Bronchial epithelial cell (primary cell): ENCODE measurements around the gene MALL. TPM values are rescaled to one million over a fixed set of nuclear protein-coding genes. Genes with fewer than 3 reads are reported as not detected.
"Not testable (repeated sequence)": the region's sequence is repeated elsewhere in the genome, so short reads cannot be mapped to it uniquely, and the experiment has no call there.

Experiments
- DNase-seq: peaks from one replicate; pipeline ENCODE4 v3.0.0-alpha.2; 2010; ENCODE audit warnings: low read depth
- FAIRE-seq: peaks from 2 replicates; lab custom pipeline; 2011; peaks lifted over from hg19 to GRCh38; lab: Jason Lieb, UNC
- H3K27me3 ChIP-seq: 2 replicates; pipeline ENCODE4 v1.5.1; 2011; ENCODE audit warnings: low read length; ENCODE audit not compliant: control insufficient read depth, insufficient read depth
- H3K36me3 ChIP-seq: 2 replicates; pipeline ENCODE4 v1.5.1; 2011; ENCODE audit warnings: low read length; ENCODE audit not compliant: control insufficient read depth, insufficient read depth
- H3K4me3 ChIP-seq: 2 replicates; pipeline ENCODE4 v1.5.1; 2011; ENCODE audit warnings: mild to moderate bottlenecking, low read depth, low read length, control low read depth
- total RNA-seq: library from RNA; depleted of rRNA; stranded (reverse); fragments of >200 nt; gene quantifications from 2 replicates; pipeline ENCODE4 v1.2.1, GENCODE V29; 2014

The MALL gene
- total RNA-seq, 1 donor from 2014 or later, result 33.7 TPM

DNA sequence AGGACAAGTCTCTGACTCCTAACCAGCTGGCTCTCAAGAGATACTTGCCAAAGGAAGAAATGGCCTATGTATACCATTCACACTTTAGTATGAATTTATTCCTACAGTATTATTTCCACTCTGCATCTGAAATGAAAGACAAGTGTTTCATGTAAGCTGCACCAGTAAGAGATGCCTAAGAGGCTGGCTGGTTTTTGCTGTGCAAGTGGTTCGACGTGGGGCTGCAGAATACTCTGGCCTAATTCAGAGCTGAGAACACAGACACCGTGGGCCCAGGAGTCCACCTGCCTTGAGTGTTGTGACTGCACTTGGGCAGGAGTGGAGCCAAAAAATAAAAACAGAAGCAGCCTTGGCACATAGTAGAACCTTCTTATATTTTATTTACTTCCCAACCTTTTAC is 47.5 kb downstream of the MALL start:
- not testable (repeated sequence) for H3K4me3 ChIP-seq, FAIRE-seq, H3K36me3 ChIP-seq, DNase-seq, H3K27me3 ChIP-seq

DNA sequence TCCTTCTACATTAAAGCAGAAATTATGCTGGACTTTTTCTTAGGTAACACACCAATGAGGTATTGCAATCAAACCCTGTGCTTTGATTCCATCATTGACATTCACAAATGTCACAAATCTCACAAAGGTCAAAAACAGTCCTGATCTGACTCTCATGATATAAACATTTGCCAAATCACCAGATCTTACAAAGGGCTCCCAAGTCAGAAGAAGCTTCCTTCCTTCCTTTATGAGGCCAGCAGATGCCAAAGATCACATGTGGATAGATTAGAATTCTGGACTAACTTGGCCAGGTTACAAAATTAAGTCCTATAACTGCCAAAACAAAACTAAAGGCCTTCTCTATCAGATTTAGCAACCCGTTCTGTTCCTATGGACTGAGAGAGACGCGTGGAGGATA is 53.3 kb downstream of the MALL start:
- H3K27me3 ChIP-seq, H3K4me3 ChIP-seq, FAIRE-seq, H3K36me3 ChIP-seq, DNase-seq: not testable (repeated sequence)

DNA sequence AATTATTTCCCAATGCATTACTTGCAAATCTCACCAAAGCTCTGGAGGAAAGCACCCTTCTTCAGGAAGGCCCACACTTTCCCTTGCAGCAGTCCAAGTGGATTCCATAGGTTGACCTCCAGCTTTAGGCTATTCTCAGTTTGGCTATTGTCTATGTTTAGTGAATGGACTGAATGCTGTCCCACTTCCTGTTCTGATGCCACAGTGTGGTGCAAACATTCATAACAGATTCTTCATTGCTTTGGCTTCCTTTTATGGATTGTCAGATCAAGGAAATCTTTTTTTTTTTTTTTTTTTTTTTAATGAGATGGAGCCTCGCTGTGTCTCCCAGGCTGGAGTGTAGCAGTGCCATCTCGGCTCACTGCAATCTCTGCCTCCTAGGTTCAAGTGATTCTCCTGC is 55.1 kb downstream of the MALL start:
- H3K36me3 ChIP-seq, H3K27me3 ChIP-seq, DNase-seq, H3K4me3 ChIP-seq, FAIRE-seq: not testable (repeated sequence)

DNA sequence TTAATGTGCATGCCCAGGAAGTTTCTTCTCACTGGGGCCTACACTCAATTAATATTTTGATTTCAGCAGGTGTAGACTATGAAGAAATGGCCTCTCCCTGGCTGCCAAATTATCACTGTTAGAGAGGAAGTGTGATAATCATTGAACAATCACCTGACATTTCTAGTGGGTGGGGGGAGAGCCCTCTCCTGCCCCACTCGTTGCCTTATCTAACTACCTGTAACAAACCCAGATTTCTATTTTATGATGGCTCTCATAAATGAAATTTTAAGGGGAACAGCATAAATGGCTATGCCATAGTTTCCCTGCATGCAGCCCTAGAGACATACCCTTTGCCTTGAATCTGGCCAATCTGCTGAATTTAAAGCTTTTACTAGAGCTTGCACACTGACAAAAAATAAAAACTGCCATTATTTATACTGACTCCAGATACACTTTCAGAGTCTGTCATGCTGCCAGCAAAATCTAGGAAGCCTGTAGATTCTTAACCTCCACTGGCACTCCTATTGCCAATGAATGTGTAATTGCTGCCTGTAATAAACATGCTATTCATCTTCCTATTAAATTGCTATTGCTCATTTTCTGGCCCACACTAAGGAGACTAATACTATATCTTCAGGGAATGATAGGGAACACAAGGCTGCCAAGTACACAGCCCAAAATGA is 55.8 kb downstream of the MALL start:
- H3K27me3 ChIP-seq, H3K36me3 ChIP-seq, H3K4me3 ChIP-seq, DNase-seq, FAIRE-seq: not testable (repeated sequence)

DNA sequence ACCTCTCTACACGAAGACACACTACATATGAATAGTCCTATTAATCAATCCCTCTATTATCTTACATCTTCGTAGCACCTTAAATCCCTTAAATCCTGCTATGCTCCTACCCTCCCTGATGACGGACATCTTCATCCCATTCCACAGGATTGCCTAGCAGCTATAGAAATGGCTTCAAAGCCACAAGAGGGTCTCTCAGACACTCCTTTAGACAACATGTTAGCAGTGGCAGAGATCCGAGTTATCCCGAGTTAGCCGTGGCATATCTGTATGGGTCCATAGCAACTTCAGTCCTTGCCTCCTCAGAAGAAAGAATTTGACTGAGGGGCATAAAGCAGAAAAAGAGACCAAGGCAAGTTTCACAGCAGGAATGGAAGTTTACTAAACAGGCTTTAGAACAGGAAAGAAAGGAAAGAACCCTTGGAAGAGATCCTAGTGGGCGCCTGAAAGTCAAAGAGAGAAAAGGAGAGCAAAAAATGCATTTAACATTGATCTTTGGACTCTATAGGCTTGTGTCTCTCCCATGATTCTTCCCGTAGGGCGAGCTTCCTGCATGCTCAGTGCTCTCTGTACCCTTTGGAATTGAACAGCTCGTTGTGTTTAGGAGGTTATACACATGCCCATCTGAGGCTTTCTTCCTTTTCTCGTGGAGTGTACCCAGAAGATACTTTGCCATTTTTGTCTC is 56.5 kb downstream of the MALL start:
- not testable (repeated sequence) for H3K4me3 ChIP-seq, FAIRE-seq, H3K27me3 ChIP-seq, DNase-seq, H3K36me3 ChIP-seq

DNA sequence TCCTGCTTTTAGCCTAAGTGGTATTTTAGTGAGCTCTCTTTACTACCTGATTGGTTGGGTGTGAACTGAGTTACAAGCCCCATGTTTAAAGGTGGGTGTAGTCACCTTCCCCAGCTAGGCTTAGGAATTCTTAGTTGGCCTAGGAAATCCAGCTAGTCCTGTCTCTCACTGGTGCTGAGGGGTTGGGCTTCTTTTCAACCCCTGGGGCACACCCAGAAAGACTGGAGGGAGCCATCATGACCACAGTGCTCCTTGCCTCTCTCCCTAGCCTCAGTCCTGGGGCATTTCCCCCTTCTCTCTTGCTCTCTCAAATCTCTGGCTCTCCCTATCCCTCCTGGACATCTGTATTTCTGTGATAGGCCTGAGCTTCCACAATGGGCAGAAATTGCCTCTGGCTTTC is 57.6 kb downstream of the MALL start:
- not testable (repeated sequence) for H3K36me3 ChIP-seq, H3K4me3 ChIP-seq, DNase-seq, H3K27me3 ChIP-seq, FAIRE-seq

DNA sequence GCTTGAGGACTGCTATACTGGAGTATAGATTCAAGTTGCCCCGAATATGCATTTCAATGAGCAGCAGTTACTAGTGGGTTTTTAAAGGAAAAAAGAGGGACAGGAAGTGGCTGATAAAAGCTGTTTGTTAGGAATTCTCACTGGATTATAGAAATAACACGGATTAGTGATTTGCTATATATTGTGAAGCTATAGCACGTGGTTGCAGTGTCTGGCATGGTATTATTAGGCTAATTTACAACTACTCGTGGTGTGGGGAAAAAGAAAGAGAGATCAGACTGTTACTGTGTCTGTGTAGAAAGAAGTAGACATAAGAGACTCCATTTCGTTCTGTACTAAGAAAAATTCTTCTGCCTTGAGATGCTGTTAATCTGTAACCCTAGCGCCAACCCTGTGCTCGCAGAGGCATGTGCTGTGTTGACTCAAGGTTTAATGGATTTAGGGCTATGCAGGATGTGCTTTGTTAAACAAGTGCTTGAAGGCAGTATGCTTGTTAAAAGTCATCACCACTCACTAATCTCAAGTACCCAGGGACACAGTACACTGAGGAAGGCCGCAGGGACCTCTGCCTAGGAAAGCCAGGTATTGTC is 59.7 kb downstream of the MALL start:
- not testable (repeated sequence) for H3K36me3 ChIP-seq, FAIRE-seq

DNA sequence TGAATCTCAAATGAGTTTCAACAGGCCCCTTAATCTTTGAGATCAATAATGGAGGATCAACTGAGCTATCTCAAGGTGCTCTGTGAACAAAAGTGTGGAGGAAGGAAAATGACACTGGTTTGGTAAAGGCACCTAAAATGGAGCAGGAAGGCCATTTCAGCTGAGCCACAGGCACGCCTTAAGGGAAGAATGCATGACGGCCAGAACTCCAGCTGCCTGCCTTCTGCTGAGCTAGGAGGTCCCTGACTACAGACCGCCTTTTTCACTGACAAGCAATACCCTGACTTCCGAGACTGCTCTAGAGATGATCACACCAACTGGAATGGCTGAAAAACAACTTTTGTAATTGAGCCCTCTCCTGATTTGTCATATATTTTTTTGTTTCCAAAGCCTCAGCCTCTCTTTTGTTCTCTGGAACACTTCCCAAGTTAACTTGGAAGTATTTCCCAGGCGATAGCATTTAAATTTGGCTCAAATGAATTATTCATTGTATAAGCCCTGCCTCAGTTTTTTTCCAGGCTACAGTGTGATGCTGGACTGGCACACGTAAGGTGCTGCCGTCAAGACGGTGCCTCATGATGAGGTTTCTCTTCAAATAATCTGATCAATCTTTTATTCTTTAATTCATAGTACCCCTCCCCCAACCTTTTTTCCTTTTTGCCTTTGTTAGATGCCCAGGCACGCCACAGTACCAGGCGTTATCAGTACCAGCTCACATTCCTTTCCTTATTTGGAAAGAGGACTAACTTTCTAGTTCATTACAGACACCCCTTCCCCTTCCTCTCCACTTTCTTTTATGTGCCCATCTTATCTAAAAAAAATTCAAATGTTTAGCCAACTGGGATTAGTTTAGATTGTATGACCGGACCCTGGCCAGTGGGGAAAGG is 60.9 kb downstream of the MALL start:
- not testable (repeated sequence) for H3K27me3 ChIP-seq, FAIRE-seq, H3K36me3 ChIP-seq, H3K4me3 ChIP-seq
- peak; percentile 48 for DNase-seq

More for the DNA sequence above, 59.7 kb downstream of the MALL start:
- not testable (repeated sequence) for H3K27me3 ChIP-seq, DNase-seq, H3K4me3 ChIP-seq

DNA sequence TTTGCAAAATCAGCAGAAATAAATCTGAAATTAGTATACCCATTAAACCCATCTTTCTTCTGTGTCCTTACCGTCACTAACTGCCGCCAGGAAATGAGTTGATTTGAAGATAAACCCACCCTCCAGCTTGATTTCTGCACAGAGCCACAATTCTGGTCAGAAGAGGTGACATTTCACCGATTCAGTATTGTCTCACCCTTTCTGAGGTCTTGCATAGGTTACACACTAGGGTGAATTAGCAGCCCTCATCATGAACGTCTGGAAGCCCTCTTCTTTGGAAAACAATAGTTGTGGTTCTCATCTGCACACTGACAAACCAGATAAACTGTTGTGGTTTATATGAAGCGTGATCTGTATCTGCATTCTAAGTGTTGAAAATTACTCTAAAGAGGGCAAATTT is 61.9 kb downstream of the MALL start:
- not testable (repeated sequence) for H3K36me3 ChIP-seq, FAIRE-seq, H3K4me3 ChIP-seq, H3K27me3 ChIP-seq, DNase-seq

DNA sequence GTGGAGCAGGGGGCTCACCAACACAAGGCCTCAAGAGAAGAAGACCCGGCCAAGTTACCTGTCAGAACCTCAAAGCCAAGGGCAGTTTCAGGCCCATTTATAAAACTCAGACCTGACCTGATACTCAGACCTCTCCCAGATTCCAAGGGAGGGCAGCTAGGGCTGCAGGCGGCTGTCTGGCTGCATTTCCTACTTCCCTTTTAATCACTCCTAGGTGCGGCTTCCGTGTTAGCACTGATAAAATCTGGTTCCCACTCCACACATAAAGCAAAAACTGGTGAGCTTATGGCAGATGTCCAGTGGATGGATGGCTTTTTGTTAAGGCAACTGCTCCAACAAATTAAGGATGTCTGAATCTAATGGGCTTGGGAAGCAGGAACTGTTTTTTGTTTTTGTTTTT is 63.5 kb downstream of the MALL start:
- not testable (repeated sequence) for H3K4me3 ChIP-seq, H3K36me3 ChIP-seq, DNase-seq, FAIRE-seq, H3K27me3 ChIP-seq

DNA sequence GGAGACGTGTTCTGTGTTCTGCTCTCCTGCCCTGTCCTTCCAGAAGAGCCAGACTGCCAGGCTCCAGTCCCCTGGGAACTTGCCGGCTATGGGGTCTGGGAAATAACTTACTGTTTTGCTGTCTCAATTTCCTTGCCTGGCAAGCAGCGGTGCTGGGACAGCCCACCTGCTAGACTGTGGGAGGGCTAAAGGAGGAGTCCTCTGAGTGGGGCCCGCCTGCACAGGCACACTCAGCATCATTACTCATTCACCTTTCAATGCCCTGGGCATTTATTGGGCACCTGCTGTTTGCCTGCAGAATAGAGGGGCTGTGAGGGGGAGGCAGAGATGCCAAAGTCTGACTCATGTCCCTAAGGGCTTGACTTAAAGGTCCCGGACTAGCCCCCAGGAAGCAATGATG is 65.4 kb downstream of the MALL start:
- H3K4me3 ChIP-seq, DNase-seq, H3K27me3 ChIP-seq, H3K36me3 ChIP-seq: not testable (repeated sequence)
- peak; percentile 84 for FAIRE-seq

DNA sequence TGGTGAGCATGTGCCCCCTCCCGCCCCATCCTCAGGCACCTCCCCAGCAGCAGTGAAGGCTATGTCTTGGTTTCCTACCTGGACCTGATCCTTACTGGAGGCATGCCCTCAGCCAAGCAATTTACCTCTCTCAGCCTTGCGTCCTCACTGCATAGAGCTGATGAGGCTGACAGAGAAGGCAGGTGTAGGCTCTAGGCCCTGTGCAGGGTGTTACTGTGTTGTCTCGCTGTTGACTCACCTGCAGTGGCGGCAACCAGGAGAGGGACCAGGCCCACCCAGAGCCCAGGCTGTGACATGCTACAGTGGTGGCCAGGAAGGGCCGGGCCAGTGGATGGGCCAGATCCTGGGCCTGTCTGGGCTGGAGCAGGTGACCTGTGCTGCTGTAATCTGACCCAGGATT is 65.9 kb downstream of the MALL start:
- peak; percentile 64 for FAIRE-seq
- DNase-seq, H3K27me3 ChIP-seq, H3K36me3 ChIP-seq, H3K4me3 ChIP-seq: not testable (repeated sequence)

DNA sequence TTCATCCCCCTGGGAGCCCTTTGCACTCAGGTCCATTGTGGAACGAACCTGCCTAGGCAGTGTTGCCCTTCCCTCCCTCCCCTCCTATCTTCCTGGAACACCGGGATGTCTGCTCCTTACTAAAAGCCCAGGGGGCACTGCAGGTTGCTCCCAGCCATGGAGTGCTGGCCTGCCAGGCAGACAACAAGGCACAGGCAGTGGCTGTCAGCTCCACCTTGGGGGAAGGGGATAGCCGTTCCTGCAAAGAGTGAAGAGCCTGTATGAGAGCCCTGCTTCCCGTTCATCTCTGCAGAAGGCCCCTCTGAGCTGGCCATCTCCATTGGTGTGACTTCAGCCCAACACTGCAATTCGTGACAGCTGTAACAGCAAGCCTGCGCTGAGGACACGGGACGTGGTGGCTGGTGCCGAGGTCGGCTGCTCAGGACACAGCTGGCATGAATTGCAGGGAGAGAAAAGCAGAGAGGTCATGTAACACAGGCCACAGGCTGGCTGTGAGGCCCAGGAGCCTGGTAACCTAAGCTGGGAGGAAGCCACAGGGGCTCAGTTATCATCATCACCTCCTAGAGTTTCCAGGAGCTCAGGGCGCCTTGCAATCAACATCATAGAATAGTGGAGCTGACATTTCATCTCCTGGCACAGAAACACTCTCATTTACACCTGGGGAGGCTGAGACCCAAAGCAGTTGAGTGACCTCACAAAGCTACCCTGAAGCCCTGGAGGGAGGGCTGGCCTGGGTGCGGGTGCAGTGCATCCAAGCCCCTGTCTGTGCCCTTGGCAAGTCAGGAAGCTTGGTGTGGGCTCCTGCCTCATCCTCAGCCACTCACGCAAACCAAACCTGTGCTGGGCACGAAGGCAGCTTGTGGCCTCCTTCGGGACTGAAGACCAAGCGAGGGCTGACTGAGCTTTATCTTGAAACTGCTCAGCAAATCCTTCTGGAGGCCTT is 67.1 kb downstream of the MALL start:
- peak; percentile 66 for FAIRE-seq
- H3K4me3 ChIP-seq, H3K36me3 ChIP-seq, DNase-seq, H3K27me3 ChIP-seq: not testable (repeated sequence)
